HEK293 (cell line): ENCODE measurements around the gene GEMIN5.
"Not testable (repeated sequence)": the region's sequence is repeated elsewhere in the genome, so short reads cannot be mapped to it uniquely, and the experiment has no call there.

Experiments
- CTCF ChIA-PET: fragments of 350-600 bp; formaldehyde crosslinking; extraction: SDS; loops from one replicate; lab custom pipeline; 2021; ENCODE audit warnings: antibody characterized with exemption; lab: Yijun Ruan, JAX
- POLR2A ChIA-PET: fragments of 300-600 bp; formaldehyde crosslinking; extraction: SDS; loops from one replicate; lab custom pipeline; 2020; ENCODE audit warnings: antibody characterized with exemption, inconsistent platforms; lab: Yijun Ruan, JAX
- H3K27ac ChIP-seq: fragments of 200-500 bp; sonication (Bioruptor generic); 2 replicates; pipeline ENCODE4 v1.5.1; 2014; ENCODE audit warnings: low read depth, low read length, control low read depth, inconsistent platforms; ENCODE audit errors: extremely low read depth
- H3K36me3 ChIP-seq, 2 experiments: fragments of 200-500 bp in 1 of 2; sonication (Bioruptor generic) in 1 of 2; 1 replicate in 1 of 2; 2 replicates in 1 of 2; pipeline ENCODE4 v1.5.1; 2014 to 2017; ENCODE audit warnings: inconsistent platforms in 2 of 2, low read length in 2 of 2; ENCODE audit not compliant: control insufficient read depth in 2 of 2, insufficient read depth in 1 of 2
- H3K4me1 ChIP-seq: fragments of 200-500 bp; sonication (Bioruptor generic); 2 replicates; pipeline ENCODE4 v1.5.1; 2014; ENCODE audit warnings: mild to moderate bottlenecking, low read length, inconsistent platforms; ENCODE audit not compliant: control insufficient read depth, insufficient read depth
- H3K4me3 ChIP-seq: 2 replicates; pipeline ENCODE4 v1.5.1; 2011; ENCODE audit warnings: low read depth, mild to moderate bottlenecking, control low read depth, low read length, moderate library complexity
- H3K9me3 ChIP-seq: fragments of 200-500 bp; sonication (Bioruptor generic); 2 replicates; pipeline ENCODE4 v1.5.1; 2014; ENCODE audit warnings: low read depth, low read length, inconsistent platforms; ENCODE audit not compliant: control insufficient read depth, insufficient read depth
- GLIS1 ChIP-seq: fragments of 450-650 bp; formaldehyde crosslinking; IDR thresholded peaks from 2 replicates; pipeline ENCODE4 v1.5.1; 2016; ENCODE audit warnings: missing biosample characterization, missing genetic modification characterization
- KLF7 ChIP-seq: fragments of 450-650 bp; formaldehyde crosslinking; IDR thresholded peaks from 2 replicates; pipeline ENCODE4 v1.5.1; 2016; ENCODE audit warnings: missing biosample characterization, missing genetic modification characterization, borderline replicate concordance
- SP3 ChIP-seq: fragments of 450-650 bp; formaldehyde crosslinking; IDR thresholded peaks from 2 replicates; pipeline ENCODE4 v1.5.1; 2016; ENCODE audit warnings: missing biosample characterization, missing genetic modification characterization
- SP7 ChIP-seq: fragments of 450-650 bp; formaldehyde crosslinking; IDR thresholded peaks from 2 replicates; pipeline ENCODE4 v1.5.1; 2016; ENCODE audit warnings: missing biosample characterization, missing genetic modification characterization
- ZBTB21 ChIP-seq: fragments of 450-650 bp; formaldehyde crosslinking; IDR thresholded peaks from 2 replicates; pipeline ENCODE4 v1.5.1; 2017; ENCODE audit warnings: missing biosample characterization, missing genetic modification characterization
- ZIC2 ChIP-seq: fragments of 450-650 bp; formaldehyde crosslinking; IDR thresholded peaks from 2 replicates; pipeline ENCODE4 v1.5.1; 2016; ENCODE audit warnings: missing biosample characterization, missing genetic modification characterization
- ZNF121 ChIP-seq: fragments of 450-650 bp; formaldehyde crosslinking; IDR thresholded peaks from 2 replicates; pipeline ENCODE4 v1.5.1; 2016; ENCODE audit warnings: missing biosample characterization, missing genetic modification characterization
- ZNF16 ChIP-seq: fragments of 450-650 bp; formaldehyde crosslinking; IDR thresholded peaks from 2 replicates; pipeline ENCODE4 v1.5.1; 2016; ENCODE audit warnings: low read depth, missing biosample characterization, missing genetic modification characterization
- ZNF302 ChIP-seq: fragments of 450-650 bp; formaldehyde crosslinking; IDR thresholded peaks from 2 replicates; pipeline ENCODE4 v1.5.1; 2016; ENCODE audit warnings: missing biosample characterization, missing genetic modification characterization, low read depth
- ZNF335 ChIP-seq: fragments of 450-650 bp; formaldehyde crosslinking; conservative IDR thresholded peaks from 2 replicates; pipeline ENCODE4 v1.5.1; 2016; ENCODE audit warnings: missing biosample characterization, missing genetic modification characterization
- ZNF394 ChIP-seq: fragments of 450-650 bp; formaldehyde crosslinking; IDR thresholded peaks from 2 replicates; pipeline ENCODE4 v1.5.1; 2016; ENCODE audit warnings: missing biosample characterization, missing genetic modification characterization, mild to moderate bottlenecking, moderate library complexity, borderline replicate concordance
- ZNF830 ChIP-seq: fragments of 450-650 bp; IDR thresholded peaks from 2 replicates; pipeline ENCODE4 v1.5.0; 2018; ENCODE audit warnings: missing biosample characterization, missing genetic modification characterization, low read depth, mild to moderate bottlenecking, moderate library complexity
- ZNF837 ChIP-seq: fragments of 450-650 bp; formaldehyde crosslinking; IDR thresholded peaks from 2 replicates; pipeline ENCODE4 v1.5.1; 2016; ENCODE audit warnings: missing biosample characterization, missing genetic modification characterization
- TF ChIP-seq, protein P1 (sequence below): fragments of 450-650 bp; formaldehyde crosslinking; IDR thresholded peaks from 2 replicates; pipeline ENCODE4 v1.5.1; 2016; ENCODE audit warnings: missing biosample characterization, missing genetic modification characterization

Gene GEMIN5

DNA sequence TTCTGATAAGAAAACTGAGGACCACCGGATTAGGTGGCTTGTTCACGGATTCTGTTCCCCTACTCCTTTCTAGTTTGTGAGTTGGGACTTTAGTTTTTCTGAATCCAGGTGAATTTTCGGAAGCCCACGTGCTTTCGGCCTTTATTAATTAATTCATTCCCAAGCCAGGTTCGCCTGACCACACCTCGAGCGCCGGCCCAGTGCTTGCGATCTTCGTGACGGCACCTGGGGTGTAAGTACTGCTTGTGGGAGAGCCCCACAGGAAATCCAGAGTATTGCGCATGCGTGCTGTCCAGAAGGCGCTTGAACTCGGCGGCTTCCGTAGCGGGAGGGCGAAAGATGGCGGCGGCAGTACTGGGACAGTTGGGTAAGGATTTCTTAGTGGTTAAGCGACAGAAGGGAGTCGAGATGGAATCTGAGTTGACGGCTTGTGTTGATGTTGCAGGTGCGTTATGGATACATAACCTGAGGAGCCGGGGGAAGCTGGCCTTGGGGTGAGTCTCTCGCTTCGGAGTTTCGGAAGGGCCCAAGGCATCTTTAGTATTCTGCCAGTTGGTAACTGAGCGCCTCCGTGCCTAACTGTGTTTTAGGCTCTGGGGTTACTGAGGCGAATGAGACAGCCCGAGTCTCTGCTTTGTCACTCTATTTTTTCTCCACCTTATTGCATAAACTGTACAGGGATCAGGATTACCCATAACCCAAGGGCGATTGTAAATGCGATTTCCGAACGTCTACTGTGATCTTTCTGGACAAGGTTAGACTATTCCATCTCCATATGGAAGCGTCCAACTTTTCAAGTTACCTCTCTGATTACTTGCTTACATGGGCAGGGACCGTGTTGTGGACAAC is 3.0 kb upstream of the GEMIN5 start, which contains the start of gene MRPL22 (continued):
- TF ChIP-seq SP3 (tag by site-specific recombination) = 0 out of 2 replicates have a peak, but pooled peaks have one; percentile 23

DNA sequence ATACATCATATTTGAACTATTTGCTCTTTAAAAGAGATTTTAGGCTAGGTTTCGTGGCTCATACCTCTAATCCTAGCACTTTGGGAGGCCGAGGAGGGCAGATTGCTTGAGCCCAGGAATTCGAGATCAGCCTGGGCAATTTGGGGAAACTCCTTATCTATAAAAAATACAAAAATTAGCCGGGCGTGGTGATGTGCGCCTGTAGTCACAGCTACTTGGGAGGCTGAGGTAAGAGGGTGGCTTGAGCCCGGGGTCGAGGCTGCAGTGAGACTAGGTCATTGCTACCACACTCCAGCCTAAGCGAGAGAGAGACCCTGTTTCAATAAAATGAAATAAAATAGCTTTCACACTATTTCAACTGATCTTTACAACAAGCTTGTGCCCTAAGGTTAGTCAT is 2.4 kb upstream of the GEMIN5 start:
- POLR2A ChIA-PET = no interaction called here

DNA sequence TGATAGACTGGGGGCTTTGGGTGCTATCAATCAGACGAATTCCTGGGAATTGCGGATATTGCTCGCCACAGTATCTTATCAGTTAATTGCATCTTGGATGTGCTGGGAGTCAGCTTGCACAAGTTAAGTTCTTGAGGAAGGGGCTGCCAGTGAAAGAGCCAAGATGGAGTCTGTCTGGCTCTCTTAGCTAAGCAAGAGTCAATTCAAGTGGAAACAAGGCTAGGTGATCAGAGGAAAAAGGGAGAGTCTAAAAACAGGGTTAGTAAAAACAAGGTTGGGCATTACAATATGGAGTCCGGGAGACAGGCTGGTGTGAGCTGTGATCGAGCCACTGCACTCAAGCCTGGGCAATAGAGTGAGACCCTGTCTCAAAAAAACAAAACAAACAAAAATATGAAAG is 1.4 kb upstream of the GEMIN5 start:
- POLR2A ChIA-PET, H3K27ac ChIP-seq: not testable (repeated sequence)
- CTCF ChIA-PET = interaction anchor here (0.7 kb wide), 1 partner anchor 120 kb away, joined by 3 read pairs; no protein-coding TSS in a partner anchor

More for the DNA sequence above, 2.4 kb upstream of the GEMIN5 start:
- peak overlapping the region; percentile 59; the same call in 1 of the 2 replicates for H3K27ac ChIP-seq
- H3K4me1 ChIP-seq = peaks cover 5% of the 10 kb centered on the region
- CTCF ChIA-PET = interaction anchor here (0.5 kb wide), 1 partner anchor 327 kb away, joined by 4 read pairs; no protein-coding TSS in a partner anchor
- no peak overlapping the region for H3K4me3 ChIP-seq
- peaks cover 4 to 8% of the 10 kb centered on the region in 2 experiments for H3K36me3 ChIP-seq
- no peak for TF ChIP-seq ZNF302
- TF ChIP-seq ZNF16 = no peak
- TF ChIP-seq SP3 (tag by site-specific recombination) = no peak
- TF ChIP-seq, protein P1, sequence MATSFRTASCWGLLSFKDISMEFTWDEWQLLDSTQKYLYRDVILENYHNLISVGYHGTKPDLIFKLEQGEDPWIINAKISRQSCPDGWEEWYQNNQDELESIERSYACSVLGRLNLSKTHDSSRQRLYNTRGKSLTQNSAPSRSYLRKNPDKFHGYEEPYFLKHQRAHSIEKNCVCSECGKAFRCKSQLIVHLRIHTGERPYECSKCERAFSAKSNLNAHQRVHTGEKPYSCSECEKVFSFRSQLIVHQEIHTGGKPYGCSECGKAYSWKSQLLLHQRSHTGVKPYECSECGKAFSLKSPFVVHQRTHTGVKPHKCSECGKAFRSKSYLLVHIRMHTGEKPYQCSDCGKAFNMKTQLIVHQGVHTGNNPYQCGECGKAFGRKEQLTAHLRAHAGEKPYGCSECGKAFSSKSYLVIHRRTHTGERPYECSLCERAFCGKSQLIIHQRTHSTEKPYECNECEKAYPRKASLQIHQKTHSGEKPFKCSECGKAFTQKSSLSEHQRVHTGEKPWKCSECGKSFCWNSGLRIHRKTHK (tag by site-specific recombination) = no peak
- TF ChIP-seq, all 188 proteins: peak for 0
- no peaks in the 10 kb centered on the region for H3K9me3 ChIP-seq

DNA sequence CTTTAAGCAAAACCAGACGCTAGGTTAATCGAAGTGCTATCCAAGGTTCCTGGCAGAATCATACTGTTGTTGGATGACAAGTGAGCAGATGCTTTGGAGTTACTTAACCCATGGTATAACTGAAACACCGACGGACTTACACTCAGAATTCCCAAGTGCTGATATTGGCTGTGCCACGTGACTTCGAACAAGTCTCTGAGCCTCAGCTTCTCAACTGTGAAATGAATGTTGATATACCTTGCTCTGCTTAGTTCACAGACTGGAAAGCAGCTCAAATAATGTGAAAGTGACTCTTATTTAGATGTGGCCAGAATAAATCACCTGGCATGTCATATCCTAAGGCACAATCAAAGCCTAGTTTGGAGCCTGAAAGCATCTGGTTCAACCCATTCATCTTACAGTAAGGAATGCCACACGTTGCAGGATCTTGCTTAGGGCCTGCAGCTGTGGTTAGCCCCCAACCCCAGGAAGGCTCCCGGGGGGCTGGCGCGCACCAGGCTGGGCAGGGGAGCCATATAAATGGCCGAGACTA is 759 bp downstream of the GEMIN5 start:
- H3K4me3 ChIP-seq = peak overlapping the region; percentile 90
- H3K9me3 ChIP-seq = no peaks in the 10 kb centered on the region
- H3K27ac ChIP-seq = peak overlapping the region; percentile 16; the same call in 1 of the 2 replicates
- peaks cover 9 to 20% of the 10 kb centered on the region in 2 experiments for H3K36me3 ChIP-seq
- ChIA-PET POLR2A (interaction anchor here (1.0 to 1.3 kb wide), 3 partner anchors 8 to 180 kb away, joined by 3 to 4 read pairs (median 4); no protein-coding TSS in a partner anchor), CTCF (interaction anchor here (0.6 to 1.2 kb wide), 3 partner anchors 20 to 740 kb away, joined by 3 to 4 read pairs (median 3); no protein-coding TSS in a partner anchor)
- TF ChIP-seq ZBTB21 (tag by site-specific recombination) = no peak
- TF ChIP-seq ZNF830 (tag by site-specific recombination) = no peak
- 0 out of 2 replicates have a peak, but pooled peaks have one; percentile 66 for TF ChIP-seq ZIC2 (tag by site-specific recombination)
- TF ChIP-seq GLIS1 = peak; percentile 78
- TF ChIP-seq ZNF837 (tag by site-specific recombination) = no peak
- no peak for TF ChIP-seq SP7 (tag by site-specific recombination)
- no peak for TF ChIP-seq KLF7 (tag by site-specific recombination)
- peak; percentile 4; the same call in 1 of the 2 replicates for TF ChIP-seq ZNF335 (tag by site-specific recombination)
- TF ChIP-seq ZNF394 (tag by site-specific recombination) = no peak
- TF ChIP-seq, all 188 proteins: peak for 3
- no peaks in the 10 kb centered on the region; the same call in 1 of the 2 replicates for H3K4me1 ChIP-seq

More for the DNA sequence above, 1.4 kb upstream of the GEMIN5 start:
- TF ChIP-seq ZNF121 (tag by site-specific recombination) = peak; percentile 67; the same call in 1 of the 2 replicates
- H3K4me1 ChIP-seq, H3K9me3 ChIP-seq, H3K4me3 ChIP-seq: not testable (repeated sequence)
- peaks cover 8 to 13% of the 10 kb centered on the region in 2 experiments for H3K36me3 ChIP-seq
